Activated naive CD4-positive, alpha-beta T cell treated with anti-CD3 and anti-CD28 coated beads, Interleukin-2, amount 50 U/mL, for 72 hours (primary cell): Measurements from ENCODE around the gene ABLIM1. TPM values are rescaled to one million over a fixed set of nuclear protein-coding genes. Genes with fewer than 3 reads are reported as not detected.

ENCODE experiments used
- ATAC-seq, 2 donors: fragments of 150-1000 bp; cut with Tn5 transposase; 2 replicates each; pipeline ENCODE4 v1.10.0; 2021; ENCODE audit warnings: mild to moderate bottlenecking in 2 of 2, moderate library complexity in 2 of 2
- DNase-seq, 2 donors: peaks; one replicate each; pipeline ENCODE4 v3.0.0; 2021 to 2022; ENCODE audit warnings: low spot score in 2 of 2
- H3K27ac Mint-ChIP-seq, 2 donors: one replicate each; pipeline ENCODE4 v1.8.0; 2022; ENCODE audit warnings: mild to moderate bottlenecking in 2 of 2, mixed read lengths in 2 of 2
- H3K36me3 Mint-ChIP-seq, 2 donors: one replicate each; pipeline ENCODE4 v1.8.0; 2022; ENCODE audit warnings: mixed read lengths in 2 of 2
- H3K9me3 Mint-ChIP-seq, 2 donors: one replicate each; pipeline ENCODE4 v1.8.0; 2022; ENCODE audit warnings: mixed read lengths in 2 of 2
- total RNA-seq, 2 donors: library from RNA; stranded (reverse); gene quantifications; one replicate each; pipeline ENCODE4 v1.2.3, GENCODE V29; 2022

The ABLIM1 gene
- total RNA-seq, 2 donors from 2014 or later, result 155 to 190 TPM

DNA sequence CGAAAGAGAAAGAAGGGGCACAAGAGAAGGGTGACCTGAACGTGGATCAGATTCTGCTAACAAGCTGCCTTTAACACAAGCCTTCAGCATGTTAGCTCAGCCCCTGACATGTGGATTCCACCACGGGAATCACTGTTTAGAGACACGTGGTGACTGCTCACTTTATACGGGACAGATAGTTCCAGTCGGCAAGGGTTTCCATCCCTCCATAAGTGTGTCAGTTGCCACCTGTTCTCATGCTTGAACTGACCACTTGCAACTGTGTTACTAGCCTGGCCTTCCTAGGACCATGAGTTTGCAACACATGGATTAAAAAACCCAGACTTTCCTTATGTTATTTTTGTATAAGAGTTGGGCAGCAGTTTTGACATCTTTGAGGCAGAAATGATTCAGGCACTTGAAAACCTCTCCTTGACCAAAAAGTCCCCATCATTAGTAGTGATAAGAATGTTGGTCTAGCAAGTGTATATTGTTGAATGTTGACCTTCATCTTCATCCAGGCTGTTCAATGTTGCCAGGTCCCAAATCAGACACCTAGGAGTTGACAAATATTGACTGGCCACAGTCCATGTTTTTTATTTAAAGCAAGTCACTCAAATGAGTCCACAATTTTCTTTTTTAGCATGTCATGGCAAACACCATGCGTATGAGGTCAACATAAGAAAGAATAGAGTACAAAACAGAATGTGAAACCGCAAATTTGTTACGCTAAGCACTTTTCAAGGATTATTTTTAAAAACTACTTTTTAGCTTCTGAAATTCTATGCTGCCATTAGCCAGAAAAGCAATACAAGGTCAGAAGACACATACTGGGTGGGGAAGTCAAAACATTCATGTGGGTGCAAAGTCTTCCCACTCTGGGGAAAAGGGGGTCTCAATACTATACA lies 101.6 kb downstream of the ABLIM1 start:
- peaks cover 6% of the 10 kb centered on the region in 2 donors for H3K9me3 Mint-ChIP-seq
- DNase-seq, result no peak
- peaks cover 6 to 10% of the 10 kb centered on the region in 2 donors for H3K36me3 Mint-ChIP-seq
- no peak for ATAC-seq
- H3K27ac Mint-ChIP-seq, result no peak overlapping the region

DNA sequence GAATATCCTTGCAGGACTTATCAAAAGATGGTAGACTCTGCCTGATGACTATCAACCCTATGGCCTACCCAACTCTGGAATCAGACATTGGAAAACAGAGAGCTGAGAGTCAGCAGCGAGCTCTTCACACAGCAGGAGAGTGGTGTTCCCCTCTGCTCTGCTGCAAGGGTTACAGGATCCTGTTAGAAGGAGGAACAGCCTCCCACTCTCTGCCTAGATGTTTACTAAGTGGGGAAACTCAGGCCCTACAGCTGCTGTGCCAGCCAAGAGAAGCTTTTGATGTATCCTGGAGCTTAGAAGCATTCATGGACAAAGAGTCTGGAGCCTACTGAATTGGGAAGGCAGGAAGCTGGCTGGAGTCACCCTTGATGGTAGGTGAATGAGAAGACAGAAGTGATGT lies 104.6 kb downstream of the ABLIM1 start:
- DNase-seq, result no peak
- Mint-ChIP-seq H3K27ac (no peak overlapping the region), H3K9me3 (peaks cover 6% of the 10 kb centered on the region in 2 donors), H3K36me3 (peaks cover 6 to 10% of the 10 kb centered on the region in 2 donors)
- no peak for ATAC-seq

DNA sequence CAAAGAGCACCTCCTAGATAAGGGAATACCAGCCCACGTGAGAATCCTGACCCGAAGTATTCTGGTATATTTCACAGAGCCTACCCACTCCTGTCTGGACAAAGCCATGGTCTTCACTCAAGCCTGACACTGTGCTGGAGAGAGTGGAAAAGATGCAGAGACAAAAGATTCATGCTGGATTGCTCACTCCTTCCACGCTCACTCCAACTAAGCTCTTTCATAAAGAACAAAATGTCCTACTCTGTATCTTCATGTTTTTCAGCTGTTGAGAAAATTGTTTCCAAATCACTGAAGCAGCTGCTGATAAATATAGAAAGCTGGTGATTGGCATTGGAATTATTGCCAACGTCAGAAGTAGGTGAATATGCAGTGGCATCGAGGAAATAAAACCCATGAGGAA lies 106.0 kb downstream of the ABLIM1 start:
- Mint-ChIP-seq H3K27ac (peak overlapping the region in 1 of 2 donors; percentile 36), H3K36me3 (no peaks in the 10 kb centered on the region), H3K9me3 (no peaks in the 10 kb centered on the region)
- no peak for ATAC-seq
- DNase-seq, result no peak

DNA sequence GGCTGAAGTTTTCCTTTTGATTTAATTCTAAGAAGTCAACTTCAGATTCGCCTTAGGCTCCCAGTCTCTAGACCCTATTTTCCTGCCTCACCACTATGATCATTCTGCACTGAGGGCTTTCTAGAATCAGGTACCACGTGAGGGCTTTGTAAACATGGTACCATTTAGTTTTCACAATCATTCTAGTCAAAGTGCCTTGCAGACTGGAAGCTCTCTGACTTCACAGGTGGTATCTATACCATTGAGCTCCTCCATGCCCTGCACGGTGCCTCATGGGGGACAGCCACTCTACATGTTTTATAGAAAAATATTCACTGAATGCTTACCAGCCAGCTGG lies 106.5 kb downstream of the ABLIM1 start:
- H3K36me3 Mint-ChIP-seq, result no peaks in the 10 kb centered on the region
- no peak for DNase-seq

DNA sequence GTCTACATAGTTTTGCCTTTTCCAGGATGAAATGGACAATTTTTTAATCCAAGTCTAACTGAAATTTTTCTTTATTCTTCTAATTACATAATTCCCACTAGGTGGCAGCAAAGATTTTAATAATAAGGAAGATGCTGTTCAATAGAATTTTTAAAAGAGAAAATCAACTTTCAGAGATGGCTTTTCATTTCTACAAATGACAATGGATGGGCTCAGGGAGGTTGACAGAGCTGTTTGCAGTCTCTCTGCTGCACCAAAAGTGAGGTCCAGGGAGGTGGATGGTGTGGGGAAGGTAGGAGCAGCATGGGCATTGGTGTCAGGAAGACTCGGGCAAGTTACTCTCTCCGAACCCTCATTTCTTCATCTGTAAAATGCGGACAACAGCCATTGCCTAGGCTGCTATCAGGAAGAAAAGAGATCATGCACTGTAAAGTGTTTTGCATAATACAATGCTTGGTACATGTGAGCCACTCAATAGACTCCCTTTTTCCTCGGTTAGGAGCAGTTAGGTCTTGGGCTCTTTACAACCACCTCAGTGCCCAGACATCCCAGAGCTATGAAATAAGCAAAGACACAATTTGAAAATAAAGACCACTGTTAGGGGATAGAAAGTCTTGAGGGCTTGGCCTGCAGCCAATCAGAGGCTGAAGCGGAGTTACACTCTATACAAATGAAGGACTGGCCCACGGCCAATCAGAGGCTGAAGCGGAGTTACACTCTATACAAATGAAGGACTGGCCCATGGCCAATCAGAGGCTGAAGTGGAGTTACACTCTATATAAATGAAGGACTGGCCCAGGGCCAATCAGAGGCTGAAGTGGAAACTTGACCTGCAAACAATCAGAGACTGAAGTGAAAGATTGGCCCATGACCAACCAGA lies 107.1 kb downstream of the ABLIM1 start:
- no peak overlapping the region for H3K27ac Mint-ChIP-seq
- no peaks in the 10 kb centered on the region for H3K9me3 Mint-ChIP-seq
- no peaks in the 10 kb centered on the region for H3K36me3 Mint-ChIP-seq
- DNase-seq, result no peak
- no peak for ATAC-seq

More for the DNA sequence above, 106.5 kb downstream of the ABLIM1 start:
- ATAC-seq, result no peak
- Mint-ChIP-seq H3K27ac (no peak overlapping the region), H3K9me3 (no peaks in the 10 kb centered on the region)

DNA sequence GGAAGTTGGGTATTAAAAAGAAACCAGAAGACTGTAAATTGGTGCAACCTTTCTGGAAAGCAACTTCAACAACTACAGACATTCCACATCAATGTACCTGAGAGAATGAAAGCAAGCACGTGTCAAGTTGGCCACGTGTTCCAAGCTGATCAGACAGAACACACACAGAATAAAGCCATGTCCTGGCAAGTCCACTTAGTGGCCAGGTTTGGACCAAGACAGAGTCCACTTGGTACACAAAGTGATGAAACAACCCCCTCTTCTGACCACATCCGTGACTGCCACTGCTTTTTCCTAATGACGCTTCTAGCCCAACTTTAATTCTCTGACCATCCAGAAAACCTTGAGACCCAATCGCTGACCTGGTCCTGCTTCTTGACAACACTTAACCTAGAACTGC lies 109.4 kb downstream of the ABLIM1 start:
- peak overlapping the region in 1 of 2 donors; percentile 42 for H3K27ac Mint-ChIP-seq
- ATAC-seq (peak in 1 of 2 donors; percentile 21), DNase-seq (no peak)
- H3K36me3 Mint-ChIP-seq, result peaks cover 0 to 6% of the 10 kb centered on the region in 2 donors
- peaks cover 0 to 1% of the 10 kb centered on the region in 2 donors for H3K9me3 Mint-ChIP-seq

DNA sequence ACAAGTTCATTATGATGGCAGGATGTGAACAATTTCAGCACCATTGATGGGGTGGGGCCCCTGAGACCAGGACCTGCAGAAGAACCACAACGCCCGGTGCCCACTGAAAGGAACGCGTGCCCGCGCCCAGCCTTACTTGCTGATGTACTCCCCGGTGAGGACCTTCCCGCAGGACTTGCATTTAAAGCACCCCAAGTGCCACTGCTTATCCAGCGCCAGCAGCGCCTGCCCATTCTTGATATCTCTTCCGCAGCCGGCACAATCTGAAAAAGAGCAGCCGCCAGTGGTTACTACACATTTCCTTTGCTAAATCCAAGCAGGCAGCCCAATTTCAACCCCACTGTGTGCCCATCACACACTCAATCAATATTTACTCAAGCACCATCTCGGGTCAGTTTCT lies 110.6 kb downstream of the ABLIM1 start:
- no peak for DNase-seq
- Mint-ChIP-seq H3K9me3 (peaks cover 0 to 5% of the 10 kb centered on the region in 2 donors), H3K36me3 (peaks cover 0 to 10% of the 10 kb centered on the region in 2 donors), H3K27ac (peak overlapping the region in 1 of 2 donors; percentile 42)
- no peak for ATAC-seq

DNA sequence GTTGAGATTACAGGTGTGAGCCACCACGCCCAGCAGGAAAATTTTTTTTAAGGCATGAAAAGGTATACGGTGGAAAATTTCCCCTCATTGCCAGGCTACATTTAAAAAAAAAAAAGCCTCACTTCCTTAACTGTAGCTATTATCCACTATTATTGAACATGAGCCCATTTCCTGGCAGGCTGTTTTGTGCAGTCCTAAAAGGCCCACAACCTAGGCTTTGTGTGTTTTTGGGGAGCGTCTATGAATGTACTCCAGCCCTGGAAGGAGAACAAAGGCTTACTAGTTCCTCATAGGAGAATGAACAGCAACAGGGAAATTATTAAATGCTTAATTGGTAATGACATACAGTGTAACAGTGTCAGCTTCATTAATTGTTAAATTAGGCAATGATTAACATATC lies 111.0 kb downstream of the ABLIM1 start:
- H3K9me3 Mint-ChIP-seq, result peaks cover 0 to 5% of the 10 kb centered on the region in 2 donors
- H3K36me3 Mint-ChIP-seq, result peaks cover 0 to 10% of the 10 kb centered on the region in 2 donors
- no peak for ATAC-seq
- no peak overlapping the region for H3K27ac Mint-ChIP-seq
- DNase-seq, result no peak

DNA sequence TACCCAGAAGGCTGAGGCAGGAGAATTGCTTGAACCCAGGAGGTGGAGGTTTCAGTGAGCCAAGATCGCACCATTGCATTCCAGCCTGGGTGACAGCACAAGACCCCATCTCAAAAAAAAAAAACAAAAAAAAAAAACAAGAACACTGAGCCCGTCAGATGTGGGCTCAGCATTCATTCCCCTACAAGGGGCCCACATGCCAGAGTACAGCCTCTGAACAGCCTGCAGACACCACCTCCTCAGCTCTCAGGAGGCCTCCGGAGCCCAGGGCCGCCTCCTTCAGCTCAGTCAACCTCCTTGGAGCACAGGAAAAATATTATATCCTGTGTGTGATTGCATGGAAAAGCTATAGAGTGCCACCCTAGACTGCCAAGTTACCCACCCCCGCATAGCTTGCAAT lies 112.3 kb downstream of the ABLIM1 start:
- DNase-seq (no peak), ATAC-seq (no peak)
- peaks cover 0 to 10% of the 10 kb centered on the region in 2 donors for H3K36me3 Mint-ChIP-seq
- no peak overlapping the region for H3K27ac Mint-ChIP-seq
- peaks cover 0 to 5% of the 10 kb centered on the region in 2 donors for H3K9me3 Mint-ChIP-seq

DNA sequence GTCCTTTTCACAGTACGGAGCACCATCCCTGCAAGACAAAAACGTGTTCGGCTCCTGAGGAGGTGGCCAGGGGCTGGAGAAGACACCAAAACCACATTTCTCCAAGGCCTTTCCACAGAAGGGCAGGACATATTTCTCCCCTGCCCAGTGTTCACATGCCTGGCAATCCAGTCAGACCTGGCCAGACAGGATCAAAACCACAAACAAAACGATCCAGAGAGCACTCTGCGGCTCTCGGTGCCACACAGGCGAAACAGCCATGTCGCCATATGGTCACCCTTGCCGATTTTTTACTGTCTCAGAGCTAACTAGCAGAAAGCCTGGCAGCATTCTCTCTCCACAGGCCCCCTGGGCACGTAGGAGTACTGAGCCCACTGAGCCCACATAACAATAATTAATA lies 113.0 kb downstream of the ABLIM1 start:
- Mint-ChIP-seq H3K9me3 (peaks cover 0 to 5% of the 10 kb centered on the region in 2 donors), H3K27ac (peak overlapping the region in 1 of 2 donors; percentile 100), H3K36me3 (peaks cover 0 to 10% of the 10 kb centered on the region in 2 donors)
- ATAC-seq (no peak), DNase-seq (no peak)

DNA sequence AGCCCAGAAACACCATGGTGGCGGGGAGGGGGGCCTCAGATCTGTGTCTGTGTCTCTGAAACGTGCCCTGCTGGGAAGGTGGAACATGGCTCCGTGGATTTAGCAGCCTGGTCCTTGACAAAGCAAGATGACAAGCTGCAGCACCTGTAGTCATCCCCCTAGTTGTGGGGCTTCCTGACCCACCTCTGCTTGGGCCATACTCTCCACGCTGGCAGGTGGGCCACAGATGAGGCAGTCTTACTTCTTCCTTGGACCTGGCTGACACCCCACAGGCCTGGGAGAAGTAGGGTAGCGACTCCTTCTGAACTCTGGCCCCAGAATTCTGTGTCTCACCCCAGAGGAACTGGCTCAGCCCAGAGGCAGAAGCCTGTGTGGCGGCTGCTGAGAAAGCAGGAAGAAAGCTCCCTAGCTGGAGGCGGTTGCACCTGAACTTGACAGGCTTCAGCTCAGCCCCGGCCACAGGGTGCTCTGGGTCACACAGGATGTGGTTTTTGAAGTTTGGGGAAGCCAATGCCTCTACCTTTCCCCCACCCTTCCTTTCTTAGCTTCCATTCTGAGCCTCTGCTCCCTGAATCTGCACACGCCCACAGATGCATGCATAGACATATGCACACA lies 113.9 kb downstream of the ABLIM1 start:
- H3K27ac Mint-ChIP-seq, result peak overlapping the region; percentile 93 to 100
- ATAC-seq, result peak; percentile 51 to 57
- H3K36me3 Mint-ChIP-seq, result peaks cover 0 to 10% of the 10 kb centered on the region in 2 donors
- DNase-seq, result peak; percentile 63 to 81
- H3K9me3 Mint-ChIP-seq, result peaks cover 0 to 5% of the 10 kb centered on the region in 2 donors

DNA sequence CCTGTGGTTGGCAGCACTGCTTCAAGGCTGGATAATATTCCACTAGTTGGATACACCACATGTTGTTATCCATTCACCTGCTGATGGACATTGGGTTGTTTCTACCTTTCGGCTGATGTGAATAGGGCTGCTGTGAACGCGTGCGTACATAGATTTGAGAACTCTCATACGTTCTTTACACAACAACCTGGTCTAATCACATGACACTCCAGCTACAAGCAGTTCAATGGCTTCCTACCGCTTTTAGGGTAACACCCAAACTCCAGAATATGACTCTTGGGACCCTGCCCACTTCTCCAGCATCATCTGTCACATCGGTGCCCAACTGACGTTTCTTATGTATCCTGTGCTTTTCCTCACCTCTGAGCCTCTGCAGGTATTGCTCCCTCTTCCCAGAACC lies 114.6 kb downstream of the ABLIM1 start:
- H3K36me3 Mint-ChIP-seq, result peaks cover 0 to 10% of the 10 kb centered on the region in 2 donors
- peak overlapping the region; percentile 93 to 100 for H3K27ac Mint-ChIP-seq
- H3K9me3 Mint-ChIP-seq, result peaks cover 0 to 5% of the 10 kb centered on the region in 2 donors
- ATAC-seq (no peak), DNase-seq (no peak)

DNA sequence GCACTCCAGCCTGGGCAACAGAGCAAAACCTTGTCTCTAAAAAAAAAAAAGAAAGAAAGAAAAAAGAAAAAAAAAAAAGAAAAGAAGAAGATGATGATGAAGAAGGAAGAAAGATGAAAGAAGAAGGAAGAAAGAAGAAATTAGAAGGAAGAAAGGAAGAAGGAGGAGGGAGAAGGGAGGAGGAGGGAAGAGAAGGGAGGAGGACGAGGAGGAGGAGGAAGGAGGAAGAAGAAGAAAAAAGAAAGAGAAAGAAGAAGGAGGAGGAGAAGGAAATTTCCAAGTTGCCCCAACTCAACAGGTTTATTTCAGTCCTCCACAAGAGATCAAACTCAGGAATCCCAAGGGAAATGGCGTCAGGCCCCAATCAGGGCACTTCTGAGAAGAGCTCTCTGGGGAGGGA lies 115.7 kb downstream of the ABLIM1 start:
- Mint-ChIP-seq H3K27ac (peak overlapping the region; percentile 96 to 100), H3K36me3 (peaks cover 0 to 10% of the 10 kb centered on the region in 2 donors)
- no peak for ATAC-seq

DNA sequence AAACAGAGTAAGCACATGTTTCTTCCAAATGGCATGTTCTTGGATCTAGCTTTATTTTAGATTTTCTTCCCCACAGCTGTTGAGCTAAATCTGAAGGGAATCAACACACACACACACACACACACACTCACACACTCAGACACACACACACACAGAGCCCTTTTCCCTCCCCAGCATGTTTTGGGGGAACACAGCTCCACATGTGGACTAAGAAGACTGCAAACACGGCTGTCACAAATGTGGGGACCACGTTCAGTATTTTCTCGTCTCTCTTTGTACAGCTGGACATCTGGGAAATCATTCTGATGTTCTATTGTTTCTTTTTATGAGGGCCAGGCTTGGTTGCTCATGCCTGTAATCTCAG lies 116.3 kb downstream of the ABLIM1 start:
- H3K36me3 Mint-ChIP-seq, result peaks cover 1 to 10% of the 10 kb centered on the region in 2 donors

More for the DNA sequence above, 115.7 kb downstream of the ABLIM1 start:
- H3K9me3 Mint-ChIP-seq, result peaks cover 0 to 5% of the 10 kb centered on the region in 2 donors
- no peak for DNase-seq

DNA sequence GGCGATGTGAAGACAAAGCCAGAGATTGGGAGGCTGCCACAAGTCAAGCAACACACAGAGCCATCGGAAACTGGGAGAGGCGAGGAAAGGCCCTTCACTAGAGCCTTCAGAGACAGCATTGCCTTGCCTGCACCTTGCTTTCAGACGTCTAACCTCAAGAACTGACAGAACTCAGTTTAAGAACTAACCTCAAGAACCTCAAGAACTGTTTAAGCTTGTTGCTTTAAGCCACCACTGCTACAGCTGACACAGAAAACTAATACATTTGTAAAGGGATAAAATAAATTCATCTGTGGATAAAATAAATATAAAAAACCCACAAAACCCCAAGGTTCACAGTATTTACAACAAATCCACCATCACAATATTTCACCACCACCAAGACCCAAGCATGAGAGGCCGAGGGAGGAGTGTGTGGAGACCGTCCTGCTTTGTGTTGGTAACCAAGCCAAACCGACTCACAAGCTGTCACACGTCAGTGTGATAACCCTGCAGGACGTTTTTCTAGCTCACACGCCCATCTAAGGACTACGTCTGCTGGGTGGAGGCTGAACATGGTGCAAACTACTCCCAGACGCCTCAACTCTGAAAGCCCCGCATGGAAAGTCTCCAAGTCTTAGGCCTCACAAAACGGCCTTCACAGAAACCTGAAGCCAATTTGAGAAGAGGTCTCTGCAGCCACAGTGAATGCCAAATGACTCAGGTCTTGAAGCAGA lies 116.8 kb downstream of the ABLIM1 start:
- Mint-ChIP-seq H3K36me3 (peaks cover 5 to 10% of the 10 kb centered on the region in 2 donors), H3K9me3 (peaks cover 0 to 5% of the 10 kb centered on the region in 2 donors), H3K27ac (peak overlapping the region; percentile 96 to 100)
- ATAC-seq, result peak; percentile 88
- peak; percentile 69 to 86 for DNase-seq

More for the DNA sequence above, 116.3 kb downstream of the ABLIM1 start:
- Mint-ChIP-seq H3K9me3 (peaks cover 0 to 5% of the 10 kb centered on the region in 2 donors), H3K27ac (peak overlapping the region; percentile 96 to 100)
- DNase-seq, result no peak
- no peak for ATAC-seq

DNA sequence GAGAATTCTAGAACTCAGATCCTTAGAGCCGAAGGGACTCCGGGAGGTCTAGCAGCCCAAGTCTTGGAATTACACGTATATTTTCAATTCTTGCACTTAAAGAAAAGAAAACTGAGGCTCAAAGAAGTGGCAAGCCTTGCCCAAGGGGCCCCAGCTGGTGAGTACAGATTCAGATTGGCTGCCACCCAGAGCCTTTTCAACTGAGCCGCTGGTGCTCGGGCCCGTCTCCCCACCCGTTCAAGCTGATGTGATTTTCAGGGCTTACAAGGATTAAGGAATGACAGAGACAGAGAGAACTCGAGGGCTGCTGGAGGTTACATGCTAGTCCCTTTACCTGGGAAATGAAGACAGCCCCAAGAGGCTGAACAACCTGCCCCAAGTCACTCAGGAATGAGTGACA lies 117.8 kb downstream of the ABLIM1 start:
- ATAC-seq (no peak), DNase-seq (no peak)
- Mint-ChIP-seq H3K27ac (peak overlapping the region; percentile 96 to 100), H3K36me3 (peaks cover 5 to 10% of the 10 kb centered on the region in 2 donors), H3K9me3 (peaks cover 0 to 5% of the 10 kb centered on the region in 2 donors)
